ENCODE results near the gene ALDH7A1.

ALDH7A1 gene

DNA sequence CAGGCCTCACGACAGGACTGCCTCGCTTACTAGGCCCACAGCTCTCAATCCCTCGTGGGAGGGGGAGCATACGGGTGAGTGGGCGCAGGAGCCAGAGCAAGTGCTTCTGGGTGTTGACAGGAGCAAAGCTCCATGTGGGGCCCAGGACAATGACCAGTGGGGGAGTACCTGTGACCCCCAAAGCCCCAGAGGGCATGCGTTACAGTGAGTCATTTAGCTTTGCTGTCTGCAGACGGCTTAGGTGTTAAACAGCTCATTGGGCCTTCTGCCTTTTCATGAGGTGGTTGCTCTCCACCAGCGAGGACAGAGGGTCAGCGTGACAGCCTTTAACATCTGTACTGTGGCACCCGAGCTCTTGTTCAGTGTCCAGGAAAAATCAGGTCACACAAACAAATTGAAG lies 93.6 kb downstream of the ALDH7A1 start:
- DNase-seq: no peak

DNA sequence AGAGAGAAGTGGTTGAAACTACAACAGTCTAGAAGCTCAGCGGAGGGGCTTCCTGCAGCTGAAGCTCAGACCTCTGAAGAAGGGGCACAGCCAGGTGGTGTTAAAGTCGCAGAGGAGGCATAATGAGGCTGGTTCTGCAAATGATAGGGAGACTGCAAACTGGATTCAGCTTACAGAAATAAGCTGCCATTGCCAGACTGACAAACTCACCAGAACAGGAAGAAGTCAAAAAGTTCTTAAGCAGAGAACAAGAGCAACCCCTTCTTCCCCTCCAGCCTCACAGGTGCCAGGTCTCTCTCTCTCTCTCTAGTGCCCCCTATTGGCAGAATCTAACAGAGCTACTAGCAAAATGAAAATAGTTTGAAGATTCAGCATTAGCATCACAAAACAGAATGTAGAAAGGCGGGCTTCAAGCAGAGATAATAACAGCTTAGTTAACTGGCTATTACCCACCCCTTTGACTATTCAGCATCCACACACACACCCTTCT lies 95.1 kb downstream of the ALDH7A1 start:
- DNase-seq: no peak

GRCh38 chr5:126499278-126499677 lies 95.7 kb downstream of the ALDH7A1 start:
- DNase-seq: no peak

DNA sequence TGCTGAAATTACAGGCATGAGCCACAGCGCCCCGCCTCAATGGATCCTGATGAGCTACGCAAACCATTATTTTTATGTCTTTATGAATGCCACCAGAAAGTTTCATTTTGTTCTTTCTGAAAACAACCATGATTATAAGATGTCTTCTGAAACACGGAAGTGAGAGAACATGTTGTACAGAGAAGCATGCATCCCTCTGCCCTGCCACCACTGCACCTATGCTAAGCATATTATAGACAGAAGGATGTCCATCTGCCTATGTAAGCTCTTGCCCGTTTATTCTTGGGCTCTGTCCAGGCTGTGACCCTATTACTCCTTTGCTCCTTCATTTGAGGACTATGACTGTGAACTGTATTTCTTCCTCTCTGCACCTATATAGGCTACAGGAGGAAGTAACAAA lies 97.5 kb downstream of the ALDH7A1 start:
- DNase-seq: no peak

DNA sequence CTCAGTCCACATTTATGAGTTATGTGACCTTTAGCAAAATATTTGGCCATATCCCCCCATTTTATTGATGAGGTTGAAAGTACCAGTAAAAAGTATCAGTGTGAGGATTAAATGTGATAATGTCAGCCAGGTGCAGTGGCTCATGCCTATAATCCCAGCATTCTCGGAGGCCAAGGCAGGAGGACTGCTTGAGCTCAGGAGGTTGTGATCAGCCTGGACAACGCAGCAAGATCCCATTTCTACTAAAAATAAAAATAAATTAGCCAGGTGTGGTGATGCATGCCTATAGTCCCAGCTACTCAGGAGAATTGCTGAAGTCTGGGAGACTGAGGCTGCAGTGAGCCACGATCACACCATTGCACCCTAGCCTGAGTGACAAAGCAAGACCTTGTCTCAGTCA lies 100.6 kb downstream of the ALDH7A1 start:
- no peak for DNase-seq

DNA sequence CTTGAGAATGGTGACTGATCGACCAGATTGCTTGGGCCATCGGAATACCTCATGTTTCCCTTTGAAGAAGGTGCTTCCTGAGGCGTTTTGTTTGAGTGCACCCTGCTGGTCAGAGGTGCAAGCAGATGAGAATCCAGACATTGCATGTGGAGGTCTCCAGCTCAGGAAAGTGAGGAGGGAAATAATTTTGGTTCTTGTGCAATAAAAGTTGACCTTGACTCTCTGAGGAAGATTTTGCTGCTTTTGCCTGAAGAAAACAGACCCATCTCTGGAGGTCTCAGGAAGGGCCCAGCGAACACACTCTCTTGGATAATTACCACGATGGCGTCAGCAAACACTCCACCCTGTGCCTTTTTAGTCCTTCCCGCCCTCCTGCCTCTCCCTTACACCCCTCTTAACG lies 102.1 kb downstream of the ALDH7A1 start:
- DNase-seq: no peak

- DNase-seq: no peak
These were observed 104.7 kb downstream of the ALDH7A1 start for GRCh38 chr5:126490167-126490940.

- no peak for DNase-seq
These were observed 106.5 kb downstream of the ALDH7A1 start for GRCh38 chr5:126488443-126489065.

DNA sequence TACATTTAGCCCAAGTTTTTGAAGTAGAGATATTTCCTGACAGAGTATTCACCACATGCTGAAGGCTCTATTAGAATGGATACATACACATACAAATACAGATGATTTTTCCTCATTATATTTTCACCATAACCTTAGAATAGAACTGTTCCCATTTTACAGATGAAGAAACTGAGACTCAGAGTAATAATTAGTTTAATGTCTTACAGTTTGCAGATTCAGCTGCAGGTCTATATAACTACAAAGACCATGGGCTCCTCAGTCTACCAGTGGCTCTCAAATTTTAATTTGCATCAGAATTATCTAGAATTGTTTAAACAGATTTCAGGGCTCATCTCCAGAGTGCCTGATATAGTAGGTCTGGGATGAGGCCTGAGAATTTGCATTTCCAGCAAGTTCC lies 107.4 kb downstream of the ALDH7A1 start:
- no peak for DNase-seq

GRCh38 chr5:126486332-126486731 lies 108.7 kb downstream of the ALDH7A1 start:
- DNase-seq: no peak

- no peak for DNase-seq
These were observed 110.8 kb downstream of the ALDH7A1 start for GRCh38 chr5:126484253-126484652.

DNA sequence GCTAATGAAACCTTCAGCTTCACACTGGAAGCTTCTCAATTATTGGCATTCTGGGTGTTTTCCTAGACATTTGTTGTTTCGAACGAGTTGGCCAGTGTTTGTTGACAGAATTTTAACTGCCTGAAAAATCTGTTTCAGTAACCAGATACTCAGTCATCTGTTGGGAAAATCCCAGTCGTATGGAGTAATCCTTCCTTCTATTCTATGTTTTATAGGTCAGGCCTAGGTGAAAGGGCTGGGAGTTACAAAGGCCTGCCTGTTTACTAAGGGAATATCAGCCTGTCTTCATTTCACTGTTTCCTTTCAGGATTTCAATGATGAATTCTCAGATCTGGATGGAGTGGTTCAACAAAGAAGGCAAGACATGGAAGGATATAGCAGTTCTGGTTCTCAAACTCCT lies 111.9 kb downstream of the ALDH7A1 start:
- no peak for DNase-seq

DNA sequence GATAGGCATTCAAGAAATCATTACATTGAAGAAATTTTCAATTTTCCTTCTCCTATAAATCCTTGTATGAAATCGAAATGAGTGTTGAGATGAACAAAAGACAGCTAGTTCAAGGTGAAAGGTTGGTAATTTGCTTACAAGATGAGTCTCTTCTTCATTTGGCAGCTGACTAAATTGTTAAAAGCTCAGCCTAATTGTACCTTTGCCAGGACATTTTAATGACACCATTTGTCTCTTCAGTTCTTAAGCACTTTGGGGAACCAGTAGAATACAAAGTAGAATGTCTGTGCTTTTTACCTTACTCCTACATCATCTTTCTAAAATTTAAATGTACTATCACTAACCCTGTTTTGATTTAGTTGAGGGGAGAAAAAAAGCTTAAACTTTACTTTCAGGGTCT lies 112.4 kb downstream of the ALDH7A1 start:
- DNase-seq: no peak

GRCh38 chr5:126481243-126481642 lies 113.8 kb downstream of the ALDH7A1 start:
- DNase-seq: no peak

All from activated CD8-positive, alpha-beta memory T cell treated with anti-CD3 and anti-CD28 coated beads, Interleukin-2, amount 50 U/mL, for 48 hours (primary cell).